HUES64 (cell line): ENCODE measurements around the gene ACSL6.
A peak's percentile ranks its signal among the peaks of the same experiment; 100 is the strongest.

ENCODE experiments used
- H3K27ac ChIP-seq: 2 replicates; pipeline ENCODE4 v1.7.0; 2013; ENCODE audit warnings: low read depth, low read length, inconsistent platforms
- H3K27me3 ChIP-seq: 2 replicates; pipeline ENCODE4 v1.6.1; 2013; ENCODE audit warnings: mild to moderate bottlenecking, low read length; ENCODE audit not compliant: insufficient read depth
- H3K36me3 ChIP-seq: 2 replicates; pipeline ENCODE4 v1.6.1; 2013; ENCODE audit warnings: mild to moderate bottlenecking, low read length; ENCODE audit not compliant: insufficient read depth
- H3K4me1 ChIP-seq: 2 replicates; pipeline ENCODE4 v1.6.1; 2013; ENCODE audit warnings: mild to moderate bottlenecking, low read length, moderate library complexity; ENCODE audit not compliant: insufficient read depth
- H3K4me3 ChIP-seq: 2 replicates; pipeline ENCODE4 v1.5.1; 2013; ENCODE audit warnings: mild to moderate bottlenecking, low read length, moderate library complexity
- H3K9ac ChIP-seq: 2 replicates; pipeline ENCODE4 v1.6.1; 2013; ENCODE audit warnings: mild to moderate bottlenecking, low read depth, low read length
- H3K9me3 ChIP-seq: 2 replicates; pipeline ENCODE4 v1.6.1; 2013; ENCODE audit warnings: low read depth, low read length; ENCODE audit not compliant: insufficient read depth
- WGBS: fragments of 150-250, 120-280 bp; methylation state at CpG from one replicate; pipeline ENCODE4 v1.1.7; 2013; ENCODE audit warnings: missing lambda C conversion rate; 5-methylcytosine and 5-hydroxymethylcytosine counted together

Gene ACSL6

GRCh38 chr5:132012371-132013005 lies 1.0 kb upstream of the ACSL6 start:
- peak overlapping the region; percentile 61; the same call in 1 of the 2 replicates for H3K4me3 ChIP-seq
- H3K36me3 ChIP-seq, result no peaks in the 10 kb centered on the region
- H3K9me3 ChIP-seq, result no peaks in the 10 kb centered on the region
- peaks cover 45% of the 10 kb centered on the region for H3K27me3 ChIP-seq
- WGBS, result 25% methylated on average over 7 of the region's 7 CpGs
- no peak overlapping the region for H3K27ac ChIP-seq
- H3K4me1 ChIP-seq, result peaks cover 3% of the 10 kb centered on the region; the same call in 1 of the 2 replicates
- H3K9ac ChIP-seq, result no peak overlapping the region

- WGBS, result 5% methylated on average over 46 of the region's 46 CpGs
Measured at GRCh38 chr5:132010989-132011621, 353 bp downstream of the ACSL6 start.

GRCh38 chr5:132010645-132010988 lies 841 bp downstream of the ACSL6 start:
- Histone ChIP-seq H3K27me3 (peaks cover 42% of the 10 kb centered on the region), H3K36me3 (no peaks in the 10 kb centered on the region), H3K4me3 (peak overlapping the region; percentile 61), H3K4me1 (peaks cover 3% of the 10 kb centered on the region; the same call in 1 of the 2 replicates), H3K9me3 (no peaks in the 10 kb centered on the region), H3K27ac (no peak overlapping the region), H3K9ac (no peak overlapping the region)
- 26% methylated on average over 6 of the region's 6 CpGs for WGBS

More at GRCh38 chr5:132010989-132011621, 353 bp downstream of the ACSL6 start:
- Histone ChIP-seq H3K36me3 (no peaks in the 10 kb centered on the region), H3K4me1 (peaks cover 3% of the 10 kb centered on the region; the same call in 1 of the 2 replicates), H3K4me3 (peak overlapping the region; percentile 61), H3K27me3 (peaks cover 42% of the 10 kb centered on the region), H3K9ac (no peak overlapping the region; the same call in 1 of the 2 replicates), H3K9me3 (no peaks in the 10 kb centered on the region), H3K27ac (no peak overlapping the region)

- H3K9me3 ChIP-seq, result no peaks in the 10 kb centered on the region
- WGBS, result 78% methylated on average over 3 of the region's 3 CpGs
- H3K4me3 ChIP-seq, result no peak overlapping the region
- H3K4me1 ChIP-seq, result peaks cover 3% of the 10 kb centered on the region; the same call in 1 of the 2 replicates
- H3K27ac ChIP-seq, result no peak overlapping the region
- H3K27me3 ChIP-seq, result peaks cover 42% of the 10 kb centered on the region
- no peak overlapping the region for H3K9ac ChIP-seq
- H3K36me3 ChIP-seq, result no peaks in the 10 kb centered on the region
Measured at GRCh38 chr5:132009706-132010405, 1.6 kb downstream of the ACSL6 start.

- H3K9me3 ChIP-seq, result no peaks in the 10 kb centered on the region
- H3K4me3 ChIP-seq, result no peak overlapping the region
- H3K36me3 ChIP-seq, result no peaks in the 10 kb centered on the region
- H3K4me1 ChIP-seq, result peaks cover 3% of the 10 kb centered on the region; the same call in 1 of the 2 replicates
- 84% methylated on average over 5 of the region's 5 CpGs for WGBS
- H3K27ac ChIP-seq, result no peak overlapping the region
- H3K9ac ChIP-seq, result no peak overlapping the region
- H3K27me3 ChIP-seq, result peaks cover 42% of the 10 kb centered on the region
Measured at GRCh38 chr5:132008961-132009680, 2.3 kb downstream of the ACSL6 start.

- H3K4me1 ChIP-seq, result peaks cover 8% of the 10 kb centered on the region
- H3K27me3 ChIP-seq, result peaks cover 42% of the 10 kb centered on the region
- H3K36me3 ChIP-seq, result no peaks in the 10 kb centered on the region
Measured at GRCh38 chr5:132008163-132008473, 3.3 kb downstream of the ACSL6 start.

GRCh38 chr5:132007399-132008162 lies 3.9 kb downstream of the ACSL6 start:
- 82% methylated on average over 2 of the region's 2 CpGs for WGBS
- H3K4me1 ChIP-seq, result peaks cover 13% of the 10 kb centered on the region
- H3K27ac ChIP-seq, result no peak overlapping the region

More at GRCh38 chr5:132008163-132008473, 3.3 kb downstream of the ACSL6 start:
- no peak overlapping the region for H3K4me3 ChIP-seq
- 87% methylated on average over 2 of the region's 2 CpGs for WGBS
- no peaks in the 10 kb centered on the region for H3K9me3 ChIP-seq
- no peak overlapping the region for H3K27ac ChIP-seq
- no peak overlapping the region for H3K9ac ChIP-seq

GRCh38 chr5:132006331-132007120 lies 4.9 kb downstream of the ACSL6 start:
- Histone ChIP-seq H3K9me3 (no peaks in the 10 kb centered on the region), H3K9ac (no peak overlapping the region), H3K36me3 (no peaks in the 10 kb centered on the region), H3K27ac (no peak overlapping the region), H3K4me3 (no peak overlapping the region), H3K27me3 (peaks cover 32% of the 10 kb centered on the region), H3K4me1 (peaks cover 24% of the 10 kb centered on the region)
- 79% methylated on average over 6 of the region's 6 CpGs for WGBS

More at GRCh38 chr5:132007399-132008162, 3.9 kb downstream of the ACSL6 start:
- peaks cover 39% of the 10 kb centered on the region for H3K27me3 ChIP-seq
- H3K36me3 ChIP-seq, result no peaks in the 10 kb centered on the region
- no peaks in the 10 kb centered on the region for H3K9me3 ChIP-seq
- no peak overlapping the region for H3K9ac ChIP-seq
- H3K4me3 ChIP-seq, result no peak overlapping the region

- H3K4me1 ChIP-seq, result peaks cover 26% of the 10 kb centered on the region
- no peak overlapping the region for H3K9ac ChIP-seq
- no peak overlapping the region for H3K27ac ChIP-seq
- H3K9me3 ChIP-seq, result no peaks in the 10 kb centered on the region
- H3K27me3 ChIP-seq, result peaks cover 23% of the 10 kb centered on the region
- WGBS, result 90% methylated on average over 3 of the region's 3 CpGs
- H3K4me3 ChIP-seq, result no peak overlapping the region
- H3K36me3 ChIP-seq, result no peaks in the 10 kb centered on the region
Measured at GRCh38 chr5:132005591-132005990, 5.9 kb downstream of the ACSL6 start.

- H3K27ac ChIP-seq, result no peak overlapping the region
- 88% methylated on average over 3 of the region's 3 CpGs for WGBS
Measured at GRCh38 chr5:132003982-132004381, 7.5 kb downstream of the ACSL6 start.

More at GRCh38 chr5:132003982-132004381, 7.5 kb downstream of the ACSL6 start:
- Histone ChIP-seq H3K4me3 (no peak overlapping the region), H3K9ac (no peak overlapping the region), H3K36me3 (no peaks in the 10 kb centered on the region), H3K4me1 (peaks cover 29% of the 10 kb centered on the region), H3K27me3 (peaks cover 7% of the 10 kb centered on the region; the same call in 1 of the 2 replicates), H3K9me3 (no peaks in the 10 kb centered on the region)
